Neutrophil (primary cell): ENCODE results near the gene MDH1B.

Experiments used
- H3K27ac ChIP-seq: fragments of 200-600 bp; sonication (generic); 2 replicates; pipeline ENCODE4 v1.5.1; 2016; ENCODE audit warnings: mild to moderate bottlenecking, moderate library complexity
- H3K27me3 ChIP-seq: fragments of 200-600 bp; sonication (generic); 2 replicates; pipeline ENCODE4 v1.6.0; 2016; ENCODE audit warnings: mild to moderate bottlenecking
- H3K36me3 ChIP-seq: fragments of 200-600 bp; sonication (generic); 2 replicates; pipeline ENCODE4 v1.5.1; 2017
- H3K4me1 ChIP-seq, 2 experiments: fragments of 200-600 bp in 1 of 2; sonication (generic) in 1 of 2; 1 replicate in 1 of 2; 2 replicates in 1 of 2; pipeline versions ENCODE4 v1.5.1 to v1.6.1; 2013 to 2016; ENCODE audit warnings: low read depth in 1 of 2, low read length in 1 of 2, mild to moderate bottlenecking in 1 of 2, moderate library complexity in 1 of 2; ENCODE audit not compliant: control insufficient read depth in 1 of 2, insufficient read depth in 1 of 2
- H3K4me3 ChIP-seq, 2 experiments: fragments of 200-600 bp in 1 of 2; sonication (generic) in 1 of 2; 1 replicate in 1 of 2; 2 replicates in 1 of 2; pipeline ENCODE4 v1.5.1; 2013 to 2016; ENCODE audit warnings: low read depth in 1 of 2, low read length in 1 of 2, mild to moderate bottlenecking in 1 of 2, moderate library complexity in 1 of 2
- H3K9me3 ChIP-seq: fragments of 200-600 bp; sonication (generic); 2 replicates; pipeline ENCODE4 v1.5.1; 2016
- CTCF ChIP-seq: fragments of 200-600 bp; sonication (generic); IDR thresholded peaks from 2 replicates; pipeline ENCODE4 v1.5.1; 2016; ENCODE audit warnings: antibody characterized with exemption

MDH1B gene

GRCh38 chr2:206780671-206781070, 15.5 kb upstream of the MDH1B start:
- Histone ChIP-seq H3K27me3 (no peaks in the 10 kb centered on the region), H3K4me3 (no peak overlapping the region), H3K27ac (no peak overlapping the region), H3K4me1 (no peaks in the 10 kb centered on the region), H3K36me3 (no peaks in the 10 kb centered on the region), H3K9me3 (no peaks in the 10 kb centered on the region)
- TF ChIP-seq CTCF = no peak

- Histone ChIP-seq H3K27ac (no peak overlapping the region), H3K4me3 (no peak overlapping the region), H3K36me3 (peaks cover 29% of the 10 kb centered on the region), H3K4me1 (no peaks in the 10 kb centered on the region), H3K9me3 (no peaks in the 10 kb centered on the region), H3K27me3 (no peaks in the 10 kb centered on the region)
- no peak for TF ChIP-seq CTCF
These were observed 11.3 kb upstream of the MDH1B start for GRCh38 chr2:206776432-206776831.

- no peak for TF ChIP-seq CTCF
- no peaks in the 10 kb centered on the region for H3K4me1 ChIP-seq
- no peak overlapping the region for H3K4me3 ChIP-seq
- H3K36me3 ChIP-seq = peaks cover 39% of the 10 kb centered on the region
- H3K27me3 ChIP-seq = no peaks in the 10 kb centered on the region
- no peaks in the 10 kb centered on the region for H3K9me3 ChIP-seq
- H3K27ac ChIP-seq = no peak overlapping the region
These were observed 9.7 kb upstream of the MDH1B start for GRCh38 chr2:206774871-206775270.

GRCh38 chr2:206766057-206766930, 1.2 kb upstream of the MDH1B start:
- peaks cover 27% of the 10 kb centered on the region for H3K27me3 ChIP-seq
- H3K27ac ChIP-seq = peak overlapping the region; percentile 80
- TF ChIP-seq CTCF = no peak
- peak overlapping the region; percentile 78 to 84 for H3K4me3 ChIP-seq
- H3K4me1 ChIP-seq = peaks cover 0 to 9% of the 10 kb centered on the region in 2 experiments
- peaks cover 10% of the 10 kb centered on the region for H3K36me3 ChIP-seq
- H3K9me3 ChIP-seq = no peaks in the 10 kb centered on the region

GRCh38 chr2:206764673-206765241, 371 bp downstream of the MDH1B start:
- Histone ChIP-seq H3K4me1 (peaks cover 0 to 9% of the 10 kb centered on the region in 2 experiments), H3K27ac (peak overlapping the region; percentile 80), H3K4me3 (peak overlapping the region; percentile 78 to 84), H3K27me3 (peaks cover 42% of the 10 kb centered on the region), H3K9me3 (no peaks in the 10 kb centered on the region), H3K36me3 (peaks cover under 1% of the 10 kb centered on the region)
- TF ChIP-seq CTCF = no peak
